Endothelial cell of umbilical vein (primary cell): ENCODE measurements around the gene EPAS1. TPM values are rescaled to one million over a fixed set of nuclear protein-coding genes. Genes with fewer than 3 reads are reported as not detected.
A peak's percentile ranks its signal among the peaks of the same experiment; 100 is the strongest.

Experiments
- BruUV-seq: library from RNA; stranded (reverse); fragments of 400-500 nt; replicated peaks from 2 replicates; lab custom pipeline; 2021; lab: Mats Ljungman, UMichigan
- CTCF ChIA-PET: fragments of 300-600, 350-600 bp; sonication (Branson Sonifier 250); formaldehyde crosslinking; loops from one replicate; lab custom pipeline; 2021; ENCODE audit warnings: antibody characterized with exemption, inconsistent platforms; lab: Charles Lee
- POLR2A ChIA-PET: fragments of 300-600, 350-600 bp; sonication (Branson Sonifier 250); formaldehyde crosslinking; loops from one replicate; lab custom pipeline; 2021; ENCODE audit warnings: antibody characterized with exemption, inconsistent platforms; lab: Charles Lee
- DNase-seq: peaks from one replicate; pipeline ENCODE4 v3.0.0-alpha.2; 2011; ENCODE audit warnings: low read depth, low spot score
- FAIRE-seq: peaks from 2 replicates; lab custom pipeline; 2011; peaks lifted over from hg19 to GRCh38; lab: Jason Lieb, UNC
- H2AFZ ChIP-seq: 2 replicates; pipeline ENCODE4 v1.6.0; 2012; ENCODE audit warnings: low read depth, low read length, control low read depth, inconsistent platforms
- H3K27ac ChIP-seq: 2 replicates; pipeline ENCODE4 v1.5.1; 2011; ENCODE audit warnings: low read depth, mild to moderate bottlenecking, control low read depth, low read length, moderate library complexity; ENCODE audit not compliant: insufficient read depth
- H3K27me3 ChIP-seq, 2 experiments: 2 replicates each; pipeline versions ENCODE4 v1.6.0 to v1.6.1; 2011; ENCODE audit warnings: low read length in 2 of 2, mixed read lengths in 1 of 2; ENCODE audit not compliant: control insufficient read depth in 2 of 2, insufficient read depth in 2 of 2
- H3K36me3 ChIP-seq, 2 experiments: 2 replicates in 1 of 2; 3 replicates in 1 of 2; pipeline ENCODE4 v1.5.1; 2011; ENCODE audit warnings: low read length in 2 of 2, mild to moderate bottlenecking in 1 of 2, moderate library complexity in 1 of 2; ENCODE audit not compliant: control insufficient read depth in 2 of 2, insufficient read depth in 2 of 2; ENCODE audit errors: extremely low read depth in 1 of 2
- H3K4me1 ChIP-seq: 3 replicates; pipeline ENCODE4 v1.5.1; 2011; ENCODE audit warnings: mild to moderate bottlenecking, low read length; ENCODE audit not compliant: control insufficient read depth, insufficient read depth; ENCODE audit errors: extremely low read depth
- H3K4me2 ChIP-seq: 2 replicates; pipeline ENCODE4 v1.6.1; 2011; ENCODE audit warnings: low read length, control low read depth, mixed read lengths; ENCODE audit not compliant: insufficient read depth
- H3K4me3 ChIP-seq, 3 experiments: fragments of 200-600 bp in 1 of 3; sonication (generic), shearing (Covaris generic) in 1 of 3; replicated peaks in 1 of 3; 2 replicates each; pipeline ENCODE4 v1.5.1; 2011 to 2016; ENCODE audit warnings: control low read depth in 3 of 3, low read length in 3 of 3, mild to moderate bottlenecking in 2 of 3, inconsistent platforms in 1 of 3, low read depth in 1 of 3, moderate library complexity in 1 of 3; ENCODE audit not compliant: insufficient read depth in 1 of 3
- H3K79me2 ChIP-seq: 2 replicates; pipeline ENCODE4 v1.6.0; 2012; ENCODE audit warnings: low read length, inconsistent platforms; ENCODE audit not compliant: control insufficient read depth, insufficient read depth
- H3K9ac ChIP-seq: replicated peaks from 2 replicates; pipeline ENCODE3; 2011; ENCODE audit warnings: low read length, control low read depth; ENCODE audit not compliant: insufficient read depth; ENCODE audit errors: extremely low read depth
- H3K9me1 ChIP-seq: replicated peaks from 3 replicates; pipeline ENCODE4 v1.6.0; 2011; ENCODE audit warnings: mild to moderate bottlenecking, low read length; ENCODE audit not compliant: control insufficient read depth, insufficient read depth; ENCODE audit errors: extremely low read depth
- H3K9me3 ChIP-seq: replicated peaks from 2 replicates; pipeline ENCODE4 v1.5.1; 2012; ENCODE audit warnings: low read length, inconsistent platforms; ENCODE audit not compliant: control insufficient read depth, insufficient read depth
- H4K20me1 ChIP-seq: replicated peaks from 2 replicates; pipeline ENCODE3; 2011; ENCODE audit warnings: mild to moderate bottlenecking, low read length; ENCODE audit not compliant: control insufficient read depth, insufficient read depth; ENCODE audit errors: extremely low read depth
- CTCF ChIP-seq, 2 donors: IDR thresholded peaks; 1 replicate in 1 of 2; 2 replicates in 1 of 2; pipeline ENCODE4 v1.5.1; 2011; ENCODE audit warnings: low read length in 2 of 2, mild to moderate bottlenecking in 2 of 2, moderate library complexity in 2 of 2, control low read depth in 1 of 2, inconsistent platforms in 1 of 2, low read depth in 1 of 2; ENCODE audit not compliant: insufficient read depth in 1 of 2; ENCODE audit errors: extremely low read depth in 1 of 2
- EZH2 ChIP-seq: IDR thresholded peaks from 2 replicates; pipeline ENCODE4 v1.6.1; 2012; ENCODE audit warnings: borderline replicate concordance, low read depth, mild to moderate bottlenecking, moderate library complexity, low read length, inconsistent platforms; ENCODE audit not compliant: severe bottlenecking
- FOS ChIP-seq: IDR thresholded peaks from 2 replicates; pipeline ENCODE4 v1.6.1; 2011; ENCODE audit warnings: mild to moderate bottlenecking, low read length, moderate library complexity, borderline replicate concordance; ENCODE audit not compliant: insufficient read depth
- GATA2 ChIP-seq: IDR thresholded peaks from 2 replicates; pipeline ENCODE4 v1.7.0; 2011; ENCODE audit warnings: low read depth, mild to moderate bottlenecking, moderate library complexity, mixed read lengths, low read length; ENCODE audit not compliant: insufficient read length, insufficient read depth
- JUN ChIP-seq: IDR thresholded peaks from 2 replicates; pipeline ENCODE4 v1.6.1; 2011; ENCODE audit warnings: borderline replicate concordance, low read depth; ENCODE audit not compliant: insufficient read length, insufficient read depth
- MAX ChIP-seq: IDR thresholded peaks from 2 replicates; pipeline ENCODE4 v1.6.1; 2011; ENCODE audit not compliant: insufficient read depth, insufficient read length
- MYC ChIP-seq: IDR thresholded peaks from one replicate; pipeline ENCODE4 v1.6.1; 2011; ENCODE audit warnings: mild to moderate bottlenecking, low read depth, low read length
- POLR2A ChIP-seq: IDR thresholded peaks from 2 replicates; pipeline ENCODE4 v1.6.1; 2012; ENCODE audit warnings: low read depth, mild to moderate bottlenecking, control low read depth, low read length
- POLR2AphosphoS5 ChIP-seq: IDR thresholded peaks from 2 replicates; pipeline ENCODE4 v1.6.1; 2012; ENCODE audit warnings: low read depth, mild to moderate bottlenecking, control low read depth, low read length, moderate library complexity; ENCODE audit not compliant: insufficient read depth
- dilution Hi-C: fragments of 300-500 bp; cut with MboI; formaldehyde crosslinking; loops from one replicate; pipeline ENCODE4 v1.15.0; 2019; ENCODE audit warnings: low sequenced_read_pairs; ENCODE audit not compliant: extremely low pct_ligation_motif_present
- intact Hi-C: fragments of 100-400 bp; cut with micrococcal nuclease; formaldehyde crosslinking; loops from one replicate; pipeline ENCODE4 v1.10.0; 2022
- polyA plus RNA-seq, 4 experiments: library from polyadenylated mRNA; depleted of rRNA in 3 of 4; stranded (reverse) in 3 of 4; unstranded in 1 of 4; fragments of >200 nt; gene quantifications; 2 replicates each; pipeline versions ENCODE4 v1.2.1 to v1.2.3, GENCODE V29; 2011 to 2012; ENCODE audit warnings: missing spikeins in 1 of 4
- total RNA-seq: library from RNA; stranded (reverse); gene quantifications from 2 replicates; pipeline ENCODE4 v1.2.3, GENCODE V29; 2021

EPAS1 gene
- total and polyA plus RNA-seq, 2 donors (not counting 3 experiments of a cell fraction or from before 2014, with no cell fraction given): 229 to 374 TPM

DNA sequence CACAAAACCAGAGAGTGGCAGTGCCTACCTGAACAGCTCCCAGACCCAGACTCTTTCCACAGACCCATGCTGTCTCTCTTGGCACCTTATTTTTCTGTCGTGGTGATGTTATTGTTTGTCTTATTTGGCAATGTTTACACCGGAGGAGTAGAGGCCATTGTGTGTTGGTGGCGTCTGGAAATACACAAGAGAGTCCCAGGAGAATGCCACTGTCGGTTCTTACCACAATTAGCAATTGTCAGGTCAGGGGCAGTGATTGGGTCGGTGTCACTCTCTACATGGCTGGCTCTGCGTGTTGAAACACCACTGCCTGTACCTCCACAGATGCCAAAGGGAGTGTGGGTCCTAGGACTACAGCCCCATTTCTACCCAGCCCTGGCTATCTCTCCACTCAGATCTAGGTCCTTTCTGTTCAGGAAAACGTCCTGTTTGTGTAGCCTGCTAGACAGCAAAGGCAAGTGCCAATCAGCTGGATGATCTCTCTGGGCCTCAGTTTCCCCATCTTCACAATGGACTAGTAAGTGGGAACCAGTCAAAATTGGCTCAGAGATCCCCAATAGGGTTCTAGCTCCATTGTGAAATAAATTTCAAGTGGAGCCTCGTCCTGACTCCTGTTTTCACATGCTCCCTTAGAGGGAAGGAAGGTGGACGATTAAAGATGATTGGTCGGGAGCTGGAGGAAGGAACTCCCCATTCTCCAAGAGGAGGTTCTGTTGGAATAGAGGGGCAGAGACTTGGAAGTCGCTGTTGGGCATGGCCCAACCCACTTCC, 17.0 kb downstream of the EPAS1 start:
- H3K4me2 ChIP-seq: peak overlapping the region; percentile 15
- ChIA-PET POLR2A (interaction anchor here (0.6 to 1.8 kb wide), 2 partner anchors 17 to 285 kb away, joined by 7 to 9 read pairs; partner anchors contain the start of gene EPAS1), CTCF (interaction anchor here (0.7 to 1.6 kb wide), 4 partner anchors 11 to 251 kb away, joined by 3 to 5 read pairs (median 4); no protein-coding TSS in a partner anchor)
- BruUV-seq: no TSS peak
- FAIRE-seq: peak; percentile 15
- no peak overlapping the region for H2AFZ ChIP-seq
- no peaks in the 10 kb centered on the region for H3K27me3 ChIP-seq
- DNase-seq: no peak
- peaks cover 44% of the 10 kb centered on the region for H3K4me1 ChIP-seq
- H3K9me3 ChIP-seq: no peaks in the 10 kb centered on the region
- TF ChIP-seq FOS (no peak), GATA2 (no peak), MAX (no peak), EZH2 (no peak), JUN (no peak), POLR2AphosphoS5 (no peak), MYC (no peak), CTCF (IDR thresholded peaks at IDR 0.05; ENCODE audit: extremely low read depth in 1 of 2, insufficient read depth in 1 of 2, low read depth in 1 of 2, low read length in 2 of 2) (no peak), POLR2A (no peak)
- peak overlapping the region; percentile 80 for H3K27ac ChIP-seq
- peaks cover 0 to 2% of the 10 kb centered on the region in 2 experiments for H3K36me3 ChIP-seq
- H4K20me1 ChIP-seq: peaks cover 3% of the 10 kb centered on the region
- no peaks in the 10 kb centered on the region for H3K9me1 ChIP-seq
- dilution Hi-C loops (no loop called here), intact Hi-C loops (no loop called here)
- no peak overlapping the region for H3K4me3 ChIP-seq
- peak overlapping the region; percentile 59 for H3K9ac ChIP-seq
- H3K79me2 ChIP-seq: peaks cover 73% of the 10 kb centered on the region
